NB4 (cell line): ENCODE data around the gene UFD1.

Experiments used
- DNase-seq: peaks from one replicate; pipeline ENCODE4 v3.0.0; 2010; ENCODE audit warnings: low read depth
- H3K4me3 ChIP-seq: one replicate; pipeline ENCODE4 v1.5.1; 2011; ENCODE audit warnings: mild to moderate bottlenecking, low read depth, low read length, moderate library complexity
- MYC ChIP-seq: IDR thresholded peaks from 2 replicates; pipeline ENCODE4 v1.6.1; 2011; ENCODE audit warnings: low read depth, low read length
- POLR2A ChIP-seq: IDR thresholded peaks from 2 replicates; pipeline ENCODE4 v1.6.1; 2011; ENCODE audit warnings: mild to moderate bottlenecking; ENCODE audit not compliant: insufficient read length; ENCODE audit errors: extremely low read depth
- TF ChIP-seq, protein P1 (sequence below): IDR thresholded peaks from 2 replicates; pipeline ENCODE4 v1.6.1; 2011; ENCODE audit warnings: low read depth, low read length
- TF ChIP-seq, protein P2 (sequence below): IDR thresholded peaks from one replicate; pipeline ENCODE4 v1.5.1; 2012; ENCODE audit warnings: low read depth, low read length

UFD1 gene

DNA sequence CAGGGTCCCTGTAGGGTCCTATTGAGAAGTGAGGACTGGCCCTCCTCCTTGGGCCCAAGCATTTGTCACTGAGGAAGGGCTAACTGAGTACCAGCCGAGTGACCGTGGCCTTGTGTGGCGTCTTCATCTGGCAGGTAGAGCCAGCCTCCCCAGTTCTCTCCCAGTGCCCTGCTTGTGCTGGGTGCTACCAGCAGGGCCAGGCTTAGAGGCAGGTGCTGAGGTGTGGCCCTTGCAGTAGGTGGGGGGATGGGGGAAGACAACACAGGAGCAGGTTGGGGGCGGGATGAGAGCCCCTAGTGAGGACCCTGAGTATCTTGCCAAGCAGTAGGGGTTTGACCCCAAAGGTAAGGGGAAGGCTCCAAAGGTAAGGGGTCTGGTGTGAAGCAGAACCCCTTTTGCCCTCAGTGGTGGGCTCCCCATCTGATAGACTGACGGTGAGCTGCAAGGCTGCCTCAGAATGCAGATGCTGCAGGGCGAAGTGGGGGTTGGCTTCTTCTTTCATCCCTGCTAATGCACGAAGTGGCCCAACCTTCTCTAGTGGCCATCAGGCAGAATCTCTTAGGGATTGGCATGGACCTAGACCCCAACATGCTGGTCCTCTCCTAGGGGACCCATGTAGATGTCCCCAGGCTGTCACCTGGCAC is 20.4 kb upstream of the UFD1 start:
- TF ChIP-seq POLR2A (no peak), MYC (no peak)
- TF ChIP-seq, protein P1, sequence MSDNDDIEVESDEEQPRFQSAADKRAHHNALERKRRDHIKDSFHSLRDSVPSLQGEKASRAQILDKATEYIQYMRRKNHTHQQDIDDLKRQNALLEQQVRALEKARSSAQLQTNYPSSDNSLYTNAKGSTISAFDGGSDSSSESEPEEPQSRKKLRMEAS, result no peak
- TF ChIP-seq, protein P2, sequence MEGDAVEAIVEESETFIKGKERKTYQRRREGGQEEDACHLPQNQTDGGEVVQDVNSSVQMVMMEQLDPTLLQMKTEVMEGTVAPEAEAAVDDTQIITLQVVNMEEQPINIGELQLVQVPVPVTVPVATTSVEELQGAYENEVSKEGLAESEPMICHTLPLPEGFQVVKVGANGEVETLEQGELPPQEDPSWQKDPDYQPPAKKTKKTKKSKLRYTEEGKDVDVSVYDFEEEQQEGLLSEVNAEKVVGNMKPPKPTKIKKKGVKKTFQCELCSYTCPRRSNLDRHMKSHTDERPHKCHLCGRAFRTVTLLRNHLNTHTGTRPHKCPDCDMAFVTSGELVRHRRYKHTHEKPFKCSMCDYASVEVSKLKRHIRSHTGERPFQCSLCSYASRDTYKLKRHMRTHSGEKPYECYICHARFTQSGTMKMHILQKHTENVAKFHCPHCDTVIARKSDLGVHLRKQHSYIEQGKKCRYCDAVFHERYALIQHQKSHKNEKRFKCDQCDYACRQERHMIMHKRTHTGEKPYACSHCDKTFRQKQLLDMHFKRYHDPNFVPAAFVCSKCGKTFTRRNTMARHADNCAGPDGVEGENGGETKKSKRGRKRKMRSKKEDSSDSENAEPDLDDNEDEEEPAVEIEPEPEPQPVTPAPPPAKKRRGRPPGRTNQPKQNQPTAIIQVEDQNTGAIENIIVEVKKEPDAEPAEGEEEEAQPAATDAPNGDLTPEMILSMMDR, result no peak
- no peak for DNase-seq
- no peak overlapping the region for H3K4me3 ChIP-seq

DNA sequence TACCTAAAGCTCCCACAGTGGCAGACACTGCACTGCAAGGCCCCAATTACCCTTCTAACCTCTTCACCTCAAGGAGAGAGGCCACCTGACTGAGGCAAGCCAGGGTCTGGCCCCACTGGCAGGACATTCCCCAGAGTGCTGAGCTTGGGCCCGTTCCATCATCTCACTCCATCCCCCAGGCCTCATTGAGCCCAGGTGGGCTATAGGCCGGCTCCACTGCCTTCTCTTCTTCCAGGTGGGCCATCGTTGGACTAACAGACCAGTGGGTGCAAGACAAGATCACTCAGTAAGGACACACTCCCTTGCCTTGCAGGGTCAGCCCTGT is 19.8 kb upstream of the UFD1 start:
- no peak overlapping the region for H3K4me3 ChIP-seq
- TF ChIP-seq MYC, result no peak
- no peak for TF ChIP-seq POLR2A
- TF ChIP-seq, protein P1, result no peak
- TF ChIP-seq, protein P2, result no peak
- DNase-seq, result no peak

DNA sequence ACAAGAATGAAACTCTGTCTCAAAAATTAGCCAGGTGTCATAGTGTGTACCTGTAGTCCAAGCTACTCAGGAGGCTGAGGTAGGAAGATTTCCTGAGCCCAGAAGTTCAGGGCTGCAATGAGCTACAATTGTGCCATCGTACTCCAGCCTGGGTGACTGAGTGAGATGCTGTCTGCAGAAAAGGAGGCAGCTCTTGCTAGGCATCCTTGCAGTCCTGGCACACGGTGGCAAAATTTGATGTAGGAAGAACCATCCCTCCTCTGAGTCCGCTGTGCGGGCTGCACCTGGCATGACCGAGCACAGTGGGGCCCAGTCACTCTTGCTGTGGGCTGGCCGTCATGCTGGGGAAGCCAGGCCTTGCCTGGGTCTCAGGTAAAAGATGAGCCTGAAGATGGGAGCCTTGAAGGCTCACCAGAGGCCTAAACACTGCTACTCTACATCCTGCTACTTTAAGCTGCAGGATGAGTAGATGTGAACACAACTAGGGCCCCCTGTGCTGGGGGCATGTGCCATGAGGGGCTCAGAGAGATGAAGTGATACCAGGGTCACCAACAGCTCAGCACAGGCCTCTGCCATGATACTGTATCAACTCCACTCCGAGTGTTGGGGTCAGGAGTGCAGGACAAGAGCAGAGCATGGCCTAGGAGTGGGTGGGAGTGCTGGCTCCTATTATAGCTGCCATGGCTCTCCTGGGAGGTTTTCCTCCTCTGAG is 19.3 kb upstream of the UFD1 start:
- TF ChIP-seq, protein P2, result no peak
- TF ChIP-seq POLR2A (no peak), MYC (no peak)
- TF ChIP-seq, protein P1, result no peak
- H3K4me3 ChIP-seq, result no peak overlapping the region
- DNase-seq, result no peak

DNA sequence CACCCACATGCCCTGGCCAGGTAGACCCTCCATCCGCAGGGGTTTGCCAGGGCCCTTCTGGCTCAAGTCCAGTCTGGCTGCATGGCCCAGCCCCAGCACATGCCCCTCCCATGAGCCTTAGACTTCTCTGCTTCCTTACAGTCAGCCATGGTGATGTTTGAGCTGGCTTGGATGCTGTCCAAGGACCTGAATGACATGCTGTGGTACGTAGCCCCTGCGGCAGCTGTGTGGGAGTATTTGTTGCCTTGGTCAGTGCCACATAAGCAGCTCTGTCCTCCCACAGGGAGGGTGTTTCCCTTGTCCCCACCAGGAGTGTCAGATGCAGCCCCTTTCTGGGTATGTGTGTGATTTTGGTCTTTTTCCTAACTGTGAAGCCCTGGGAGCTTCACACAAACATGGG is 18.3 kb upstream of the UFD1 start:
- TF ChIP-seq, protein P1, result no peak
- TF ChIP-seq POLR2A (no peak), MYC (no peak)
- TF ChIP-seq, protein P2, result no peak
- no peak overlapping the region for H3K4me3 ChIP-seq
- no peak for DNase-seq

DNA sequence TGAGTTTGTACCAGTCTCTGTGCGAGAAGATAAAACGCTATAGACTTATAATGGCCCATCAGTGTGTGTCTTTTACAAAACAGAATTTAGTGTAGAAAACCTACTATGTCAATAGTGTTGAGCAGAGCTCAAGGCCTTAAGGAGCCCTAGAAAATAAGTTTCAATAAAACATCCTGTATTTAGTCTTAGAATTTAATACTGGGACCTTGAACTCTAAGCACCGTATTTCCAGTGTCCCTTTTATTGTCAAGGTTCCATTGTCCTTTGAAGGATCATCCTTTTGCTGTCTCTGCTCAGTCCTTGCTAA is 17.3 kb upstream of the UFD1 start:
- TF ChIP-seq MYC (no peak), POLR2A (no peak)
- TF ChIP-seq, protein P2, result no peak
- TF ChIP-seq, protein P1, result no peak
- no peak for DNase-seq
- H3K4me3 ChIP-seq, result no peak overlapping the region
